ENCODE results near the gene NAALADL2. TPM values are rescaled to one million over a fixed set of nuclear protein-coding genes. Genes with fewer than 3 reads are reported as not detected.

The NAALADL2 gene
- total and polyA plus RNA-seq, 2 experiments from 2014 or later: 3.4 to 15.3 TPM

DNA sequence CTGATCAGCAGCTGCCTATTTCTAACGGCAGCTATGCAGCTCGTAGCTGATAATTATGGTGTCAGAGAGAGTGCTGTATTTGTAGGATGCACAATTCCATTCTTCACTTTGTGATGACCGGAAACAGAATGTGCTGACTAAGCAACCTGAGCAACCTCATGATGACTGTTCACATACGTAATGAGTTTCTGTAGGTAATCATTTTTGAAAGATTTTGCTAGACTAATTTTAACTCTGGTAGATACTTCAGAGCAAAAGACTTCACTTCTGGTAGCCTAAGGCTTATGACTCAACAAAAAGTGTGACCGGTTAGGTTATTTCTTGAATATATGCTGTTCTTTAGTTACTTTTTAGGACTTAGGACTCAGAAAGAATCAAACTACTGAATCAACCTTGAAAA is 567.7 kb downstream of the NAALADL2 start:
- no peaks in the 10 kb centered on the region for H3K9me2 ChIP-seq (replicated peaks; ENCODE audit: insufficient read depth)
- TF ChIP-seq, protein P1, sequence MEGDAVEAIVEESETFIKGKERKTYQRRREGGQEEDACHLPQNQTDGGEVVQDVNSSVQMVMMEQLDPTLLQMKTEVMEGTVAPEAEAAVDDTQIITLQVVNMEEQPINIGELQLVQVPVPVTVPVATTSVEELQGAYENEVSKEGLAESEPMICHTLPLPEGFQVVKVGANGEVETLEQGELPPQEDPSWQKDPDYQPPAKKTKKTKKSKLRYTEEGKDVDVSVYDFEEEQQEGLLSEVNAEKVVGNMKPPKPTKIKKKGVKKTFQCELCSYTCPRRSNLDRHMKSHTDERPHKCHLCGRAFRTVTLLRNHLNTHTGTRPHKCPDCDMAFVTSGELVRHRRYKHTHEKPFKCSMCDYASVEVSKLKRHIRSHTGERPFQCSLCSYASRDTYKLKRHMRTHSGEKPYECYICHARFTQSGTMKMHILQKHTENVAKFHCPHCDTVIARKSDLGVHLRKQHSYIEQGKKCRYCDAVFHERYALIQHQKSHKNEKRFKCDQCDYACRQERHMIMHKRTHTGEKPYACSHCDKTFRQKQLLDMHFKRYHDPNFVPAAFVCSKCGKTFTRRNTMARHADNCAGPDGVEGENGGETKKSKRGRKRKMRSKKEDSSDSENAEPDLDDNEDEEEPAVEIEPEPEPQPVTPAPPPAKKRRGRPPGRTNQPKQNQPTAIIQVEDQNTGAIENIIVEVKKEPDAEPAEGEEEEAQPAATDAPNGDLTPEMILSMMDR (IDR thresholded peaks at IDR 0.05; ENCODE audit: poor library complexity): no peak
- TF ChIP-seq EZH2phosphoT487 (IDR thresholded peaks at IDR 0.05; ENCODE audit: low read depth, severe bottlenecking, unreplicated experiment) (no peak), EZH2 (IDR thresholded peaks at IDR 0.05; ENCODE audit: borderline replicate concordance) (no peak)
- H4K20me1 ChIP-seq (ENCODE audit: insufficient read depth, poor library complexity, severe bottlenecking): no peaks in the 10 kb centered on the region
- no peaks in the 10 kb centered on the region for H3K27me3 ChIP-seq
- no peaks in the 10 kb centered on the region for H3K9me3 ChIP-seq (ENCODE audit: low read depth)
- H3K4me1 ChIP-seq (ENCODE audit: insufficient read depth): no peaks in the 10 kb centered on the region
- H3K79me2 ChIP-seq: no peaks in the 10 kb centered on the region
- no peak overlapping the region for H3K27ac ChIP-seq
- H3K36me3 ChIP-seq (replicated peaks; ENCODE audit: insufficient read depth, low read depth): no peaks in the 10 kb centered on the region
- 83% methylated on average over 5 of the region's 5 CpGs for WGBS (ENCODE audit: low lambda C conversion rate, missing lambda C conversion rate)
- no peak overlapping the region for H3K4me2 ChIP-seq
- H3K4me3 ChIP-seq: no peak overlapping the region
- H2AFZ ChIP-seq: no peak overlapping the region
- no peak for DNase-seq (ENCODE audit: low spot score)

DNA sequence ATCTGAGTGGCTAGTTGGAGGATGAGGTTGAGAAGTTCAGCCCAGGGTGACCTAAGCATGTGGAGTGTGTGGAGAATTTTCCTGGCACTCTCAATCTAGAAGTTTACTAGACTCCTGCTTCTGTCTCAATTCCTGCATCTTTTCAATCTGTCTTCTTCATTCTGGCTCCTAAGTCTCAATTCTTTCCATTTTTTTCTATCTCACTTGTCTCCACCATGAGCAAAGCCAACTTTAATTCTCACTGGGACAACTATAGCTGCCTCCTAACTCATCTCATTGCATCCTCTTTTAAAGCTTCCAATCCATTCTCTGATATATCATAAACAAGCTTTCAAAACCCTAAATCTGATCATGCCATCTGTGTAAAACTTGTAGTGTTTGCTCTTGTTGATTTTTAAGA is 569.3 kb downstream of the NAALADL2 start:
- Histone ChIP-seq H3K27me3 (no peaks in the 10 kb centered on the region), H3K4me2 (no peak overlapping the region), H3K9me3 (ENCODE audit: low read depth) (no peaks in the 10 kb centered on the region), H3K27ac (no peak overlapping the region), H2AFZ (no peak overlapping the region), H4K20me1 (ENCODE audit: insufficient read depth, poor library complexity, severe bottlenecking) (no peaks in the 10 kb centered on the region), H3K4me1 (ENCODE audit: insufficient read depth) (no peaks in the 10 kb centered on the region), H3K9me2 (replicated peaks; ENCODE audit: insufficient read depth) (no peaks in the 10 kb centered on the region), H3K79me2 (no peaks in the 10 kb centered on the region), H3K4me3 (no peak overlapping the region), H3K36me3 (replicated peaks; ENCODE audit: insufficient read depth, low read depth) (no peaks in the 10 kb centered on the region)
- DNase-seq (ENCODE audit: low spot score): no peak
- TF ChIP-seq EZH2phosphoT487 (IDR thresholded peaks at IDR 0.05; ENCODE audit: low read depth, severe bottlenecking, unreplicated experiment): no peak
- TF ChIP-seq EZH2 (IDR thresholded peaks at IDR 0.05; ENCODE audit: borderline replicate concordance): no peak
- TF ChIP-seq, protein P1 (IDR thresholded peaks at IDR 0.05; ENCODE audit: poor library complexity): no peak

DNA sequence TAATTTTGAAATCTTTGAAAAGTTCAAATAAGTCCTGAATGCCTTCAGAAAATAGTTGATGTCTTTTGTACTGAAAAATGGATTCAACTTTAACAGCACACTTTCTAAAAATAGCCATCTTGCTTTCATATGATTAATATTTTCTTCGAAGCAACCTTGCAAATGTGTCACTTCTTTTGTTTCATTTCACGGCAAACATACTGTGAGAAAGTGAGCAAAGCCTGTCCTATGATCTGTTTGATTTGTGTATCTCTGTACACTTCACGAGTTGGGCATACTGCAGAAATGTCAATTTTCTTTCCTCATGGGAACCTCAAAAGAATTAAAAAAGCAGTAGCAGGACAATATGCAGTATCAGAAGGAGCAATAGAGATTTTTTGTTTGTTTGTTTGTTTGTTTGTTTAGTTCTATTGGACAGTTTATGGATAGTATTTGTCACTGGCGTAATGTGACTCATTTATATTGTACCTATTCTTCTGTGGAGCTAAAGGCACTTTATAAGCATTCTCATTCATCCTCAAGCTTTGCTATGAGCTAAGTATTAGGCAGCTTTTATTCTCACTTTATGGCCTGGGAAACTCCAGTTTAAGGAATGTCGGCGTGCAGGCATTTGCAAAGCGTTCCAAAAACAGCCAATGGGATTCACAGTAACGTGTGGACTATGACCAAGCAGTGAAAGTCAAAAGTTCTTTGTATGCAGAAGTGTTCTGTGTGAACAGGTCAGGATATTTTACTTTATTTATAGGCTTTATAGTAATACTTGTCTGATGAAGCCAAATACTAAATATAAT is 572.0 kb downstream of the NAALADL2 start:
- Histone ChIP-seq H3K4me3 (no peak overlapping the region), H3K27ac (peak overlapping the region; percentile 45), H3K9me3 (ENCODE audit: low read depth) (no peaks in the 10 kb centered on the region), H2AFZ (no peak overlapping the region), H3K4me1 (ENCODE audit: insufficient read depth) (no peaks in the 10 kb centered on the region), H3K4me2 (no peak overlapping the region), H3K79me2 (no peaks in the 10 kb centered on the region), H3K9me2 (replicated peaks; ENCODE audit: insufficient read depth) (no peaks in the 10 kb centered on the region), H3K36me3 (replicated peaks; ENCODE audit: insufficient read depth, low read depth) (no peaks in the 10 kb centered on the region), H3K27me3 (no peaks in the 10 kb centered on the region), H4K20me1 (ENCODE audit: insufficient read depth, poor library complexity, severe bottlenecking) (no peaks in the 10 kb centered on the region)
- peak; percentile 56 for DNase-seq (ENCODE audit: low spot score)
- 58% methylated on average over 8 of the region's 8 CpGs for WGBS (ENCODE audit: low lambda C conversion rate, missing lambda C conversion rate)
- TF ChIP-seq EZH2phosphoT487 (IDR thresholded peaks at IDR 0.05; ENCODE audit: low read depth, severe bottlenecking, unreplicated experiment) (no peak), EZH2 (IDR thresholded peaks at IDR 0.05; ENCODE audit: borderline replicate concordance) (no peak)
- TF ChIP-seq, protein P1 (IDR thresholded peaks at IDR 0.05; ENCODE audit: poor library complexity): no peak

Data from hepatocyte (in vitro differentiated cells).